NT2/D1 (cell line): ENCODE measurements around the gene MED1.

Experiments used
- SUZ12 ChIP-seq: IDR thresholded peaks from 2 replicates; pipeline ENCODE4 v1.6.1; 2011; ENCODE audit not compliant: insufficient read length, insufficient read depth; ENCODE audit errors: extremely low read depth
- YY1 ChIP-seq: IDR thresholded peaks from 2 replicates; pipeline ENCODE4 v1.6.1; 2011; ENCODE audit not compliant: insufficient read length, insufficient read depth

- TF ChIP-seq YY1 (no peak), SUZ12 (no peak)
Observed at GRCh38 chr17:39399791-39400190, 51.3 kb downstream of the MED1 start.
